ENCODE measurements around the gene KIF3B. TPM values are rescaled to one million over a fixed set of nuclear protein-coding genes. Genes with fewer than 3 reads are reported as not detected.

KIF3B gene
- total and polyA plus RNA-seq, 2 donors from 2014 or later = 31.6 to 62.2 TPM

GRCh38 chr20:32357869-32358631 is 80.6 kb downstream of the KIF3B start, which contains the start of gene ASXL1:
ASXL1 (plus strand) TSS chr20:32358331; CDS start chr20:32358776, 445 bp downstream.
- FAIRE-seq = no peak
- intact Hi-C loops (cut with DNase I) = no loop called here
- peak within 1 kb of the TSS; percentile 99 for H3K27ac ChIP-seq (ENCODE audit: low read depth in 2 of 2, low read length in 2 of 2)
- peak within 1 kb of the TSS; percentile 86 to 96 (median 95) for H3K4me3 ChIP-seq (ENCODE audit: low read length in 3 of 3)
- no peaks in the 10 kb centered on the region for H3K9me3 ChIP-seq (ENCODE audit: control insufficient read depth in 2 of 3, insufficient read depth in 1 of 3, low read length in 3 of 3)
- no peaks in the 10 kb centered on the region for H3K27me3 ChIP-seq (ENCODE audit: control insufficient read depth, insufficient read depth, low read length)
- H3K4me1 ChIP-seq (ENCODE audit: control insufficient read depth in 2 of 3, insufficient read depth in 2 of 3, low read depth in 1 of 3, low read length in 3 of 3) = peaks cover 0 to 20% (median 14%) of the 10 kb centered on the region in 3 donors
- no peaks in the 10 kb centered on the region for H3K36me3 ChIP-seq (ENCODE audit: control insufficient read depth in 2 of 3, insufficient read depth in 3 of 3, low read length in 3 of 3)
- no peak for TF ChIP-seq CTCF (IDR thresholded peaks at IDR 0.05; ENCODE audit: borderline replicate concordance, extremely low read depth, insufficient read depth)
- H3K9ac ChIP-seq (ENCODE audit: low read length in 3 of 3) = peak within 1 kb of the TSS; percentile 83 to 93 (median 89)
- peak; percentile 99 to 100 (median 100) for DNase-seq

GRCh38 chr20:32358632-32358882 is 81.1 kb downstream of the KIF3B start:
- FAIRE-seq (no peak), DNase-seq (no peak)
- H3K27ac ChIP-seq (ENCODE audit: low read depth in 2 of 2, low read length in 2 of 2) = peak overlapping the region; percentile 82 to 99
- no peak for TF ChIP-seq CTCF (IDR thresholded peaks at IDR 0.05; ENCODE audit: borderline replicate concordance, extremely low read depth, insufficient read depth)
- peak overlapping the region in 1 of 3 donors; percentile 86 for H3K4me3 ChIP-seq (ENCODE audit: low read length in 3 of 3)
- H3K36me3 ChIP-seq (ENCODE audit: control insufficient read depth in 2 of 3, insufficient read depth in 3 of 3, low read length in 3 of 3) = no peaks in the 10 kb centered on the region
- intact Hi-C loops (cut with DNase I) = no loop called here
- no peaks in the 10 kb centered on the region for H3K9me3 ChIP-seq (ENCODE audit: control insufficient read depth in 2 of 3, insufficient read depth in 1 of 3, low read length in 3 of 3)
- H3K9ac ChIP-seq (ENCODE audit: low read length in 3 of 3) = no peak overlapping the region
- H3K4me1 ChIP-seq (ENCODE audit: control insufficient read depth in 2 of 3, insufficient read depth in 2 of 3, low read depth in 1 of 3, low read length in 3 of 3) = peaks cover 0 to 20% (median 16%) of the 10 kb centered on the region in 3 donors
- H3K27me3 ChIP-seq (ENCODE audit: control insufficient read depth, insufficient read depth, low read length) = no peaks in the 10 kb centered on the region

- peaks cover 0 to 20% (median 18%) of the 10 kb centered on the region in 3 donors for H3K4me1 ChIP-seq (ENCODE audit: control insufficient read depth in 2 of 3, insufficient read depth in 2 of 3, low read depth in 1 of 3, low read length in 3 of 3)
- DNase-seq (peak; percentile 77 to 94 (median 91)), FAIRE-seq (no peak)
- peak overlapping the region; percentile 82 to 99 for H3K27ac ChIP-seq (ENCODE audit: low read depth in 2 of 2, low read length in 2 of 2)
- intact Hi-C loops (cut with DNase I) = no loop called here
- H3K36me3 ChIP-seq (ENCODE audit: control insufficient read depth in 2 of 3, insufficient read depth in 3 of 3, low read length in 3 of 3) = no peaks in the 10 kb centered on the region
- H3K4me3 ChIP-seq (ENCODE audit: low read length in 3 of 3) = peak overlapping the region; percentile 81 to 96 (median 86)
- no peak for TF ChIP-seq CTCF (IDR thresholded peaks at IDR 0.05; ENCODE audit: borderline replicate concordance, extremely low read depth, insufficient read depth)
- H3K9me3 ChIP-seq (ENCODE audit: control insufficient read depth in 2 of 3, insufficient read depth in 1 of 3, low read length in 3 of 3) = no peaks in the 10 kb centered on the region
- H3K9ac ChIP-seq (ENCODE audit: low read length in 3 of 3) = peak overlapping the region; percentile 64 to 83 (median 74)
- H3K27me3 ChIP-seq (ENCODE audit: control insufficient read depth, insufficient read depth, low read length) = no peaks in the 10 kb centered on the region
Measured at GRCh38 chr20:32358883-32359632, 81.6 kb downstream of the KIF3B start.
